ENCODE measurements around the gene EHBP1.

Gene EHBP1

DNA sequence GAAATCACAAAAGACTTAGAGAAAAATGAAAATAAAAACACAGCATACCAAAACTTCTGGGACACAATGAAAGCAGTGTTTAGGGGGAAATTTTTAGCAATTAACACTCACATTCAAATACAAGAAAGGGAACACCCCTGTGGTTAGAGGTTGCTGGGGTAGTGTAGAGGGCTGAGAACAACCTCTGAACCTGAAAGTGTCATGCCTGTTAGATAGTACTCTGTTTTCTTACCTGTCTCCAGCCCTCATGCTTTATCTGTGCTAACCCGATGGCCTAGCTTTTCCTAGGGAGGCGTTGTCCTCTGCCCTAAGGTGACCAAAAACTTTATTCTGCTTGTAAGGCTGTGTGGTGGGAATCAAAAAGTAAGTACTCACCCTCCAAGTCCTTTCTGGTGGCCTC is 222.5 kb downstream of the EHBP1 start:
- Histone ChIP-seq H3K9me3 (ENCODE audit: control insufficient read depth, insufficient read depth, low read depth, low read length) (no peaks in the 10 kb centered on the region), H3K36me3 (ENCODE audit: control insufficient read depth in 2 of 2, insufficient read depth in 1 of 2, low read length in 2 of 2) (no peaks in the 10 kb centered on the region), H3K4me1 (ENCODE audit: control insufficient read depth, insufficient read depth, low read length) (no peaks in the 10 kb centered on the region), H3K4me3 (ENCODE audit: low read depth, low read length) (no peak overlapping the region), H3K27ac (ENCODE audit: extremely low read depth, low read depth, low read length) (no peak overlapping the region)
- ChIA-PET POLR2A (no interaction called here), CTCF (no interaction called here)
- TF ChIP-seq ZNF214 (tag by site-specific recombination; IDR thresholded peaks at IDR 0.05; ENCODE audit: borderline replicate concordance) = no peak

DNA sequence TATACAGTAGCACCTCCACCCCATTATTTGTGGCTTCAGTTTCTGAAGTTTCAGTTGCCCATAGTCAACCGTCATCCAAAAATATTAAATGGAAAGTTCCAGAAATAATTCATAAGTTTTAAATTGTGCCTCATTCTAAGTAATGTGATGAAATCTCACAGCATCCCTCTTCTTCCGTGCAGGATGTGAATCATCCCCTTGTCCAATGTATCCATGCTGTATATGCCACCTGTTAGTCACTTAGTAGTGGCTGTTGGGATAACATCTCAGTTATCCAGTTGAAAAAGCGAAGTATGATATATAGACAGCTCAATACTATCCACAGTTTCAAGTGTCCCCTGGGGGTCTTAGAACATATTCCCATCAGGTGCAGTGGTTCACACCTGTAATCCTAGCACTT is 226.0 kb downstream of the EHBP1 start:
- CTCF ChIA-PET = no interaction called here
- Histone ChIP-seq H3K36me3 (ENCODE audit: control insufficient read depth in 2 of 2, insufficient read depth in 1 of 2, low read length in 2 of 2) (no peaks in the 10 kb centered on the region), H3K9me3 (ENCODE audit: control insufficient read depth, insufficient read depth, low read depth, low read length) (no peaks in the 10 kb centered on the region), H3K4me3 (ENCODE audit: low read depth, low read length) (no peak overlapping the region), H3K4me1 (ENCODE audit: control insufficient read depth, insufficient read depth, low read length) (no peaks in the 10 kb centered on the region), H3K27ac (ENCODE audit: extremely low read depth, low read depth, low read length) (no peak overlapping the region)
- POLR2A ChIA-PET = no interaction called here
- no peak for TF ChIP-seq HOXC10 (CRISPR knock-in tag; IDR thresholded peaks at IDR 0.05)
- TF ChIP-seq OVOL3 (tag by site-specific recombination; IDR thresholded peaks at IDR 0.05) = no peak
- TF ChIP-seq SCRT1 (tag by site-specific recombination; IDR thresholded peaks at IDR 0.05; ENCODE audit: borderline replicate concordance) = no peak
- TF ChIP-seq FEZF1 (tag by site-specific recombination; IDR thresholded peaks at IDR 0.05) = no peak
- TF ChIP-seq EGR2 (tag by site-specific recombination; IDR thresholded peaks at IDR 0.05; ENCODE audit: low read depth) = no peak
- TF ChIP-seq, protein P1, sequence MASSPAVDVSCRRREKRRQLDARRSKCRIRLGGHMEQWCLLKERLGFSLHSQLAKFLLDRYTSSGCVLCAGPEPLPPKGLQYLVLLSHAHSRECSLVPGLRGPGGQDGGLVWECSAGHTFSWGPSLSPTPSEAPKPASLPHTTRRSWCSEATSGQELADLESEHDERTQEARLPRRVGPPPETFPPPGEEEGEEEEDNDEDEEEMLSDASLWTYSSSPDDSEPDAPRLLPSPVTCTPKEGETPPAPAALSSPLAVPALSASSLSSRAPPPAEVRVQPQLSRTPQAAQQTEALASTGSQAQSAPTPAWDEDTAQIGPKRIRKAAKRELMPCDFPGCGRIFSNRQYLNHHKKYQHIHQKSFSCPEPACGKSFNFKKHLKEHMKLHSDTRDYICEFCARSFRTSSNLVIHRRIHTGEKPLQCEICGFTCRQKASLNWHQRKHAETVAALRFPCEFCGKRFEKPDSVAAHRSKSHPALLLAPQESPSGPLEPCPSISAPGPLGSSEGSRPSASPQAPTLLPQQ (tag by site-specific recombination; IDR thresholded peaks at IDR 0.05) = no peak
- no peak for TF ChIP-seq ZNF677 (tag by site-specific recombination; IDR thresholded peaks at IDR 0.05)
- TF ChIP-seq SP2 (tag by site-specific recombination; IDR thresholded peaks at IDR 0.05) = no peak
- no peak for TF ChIP-seq ZSCAN23 (tag by site-specific recombination; IDR thresholded peaks at IDR 0.05)
- no peak for TF ChIP-seq GLI4 (tag by site-specific recombination; IDR thresholded peaks at IDR 0.05)
- no peak for TF ChIP-seq ZNF221 (tag by site-specific recombination; IDR thresholded peaks at IDR 0.05; ENCODE audit: borderline replicate concordance)
- TF ChIP-seq, protein P2, sequence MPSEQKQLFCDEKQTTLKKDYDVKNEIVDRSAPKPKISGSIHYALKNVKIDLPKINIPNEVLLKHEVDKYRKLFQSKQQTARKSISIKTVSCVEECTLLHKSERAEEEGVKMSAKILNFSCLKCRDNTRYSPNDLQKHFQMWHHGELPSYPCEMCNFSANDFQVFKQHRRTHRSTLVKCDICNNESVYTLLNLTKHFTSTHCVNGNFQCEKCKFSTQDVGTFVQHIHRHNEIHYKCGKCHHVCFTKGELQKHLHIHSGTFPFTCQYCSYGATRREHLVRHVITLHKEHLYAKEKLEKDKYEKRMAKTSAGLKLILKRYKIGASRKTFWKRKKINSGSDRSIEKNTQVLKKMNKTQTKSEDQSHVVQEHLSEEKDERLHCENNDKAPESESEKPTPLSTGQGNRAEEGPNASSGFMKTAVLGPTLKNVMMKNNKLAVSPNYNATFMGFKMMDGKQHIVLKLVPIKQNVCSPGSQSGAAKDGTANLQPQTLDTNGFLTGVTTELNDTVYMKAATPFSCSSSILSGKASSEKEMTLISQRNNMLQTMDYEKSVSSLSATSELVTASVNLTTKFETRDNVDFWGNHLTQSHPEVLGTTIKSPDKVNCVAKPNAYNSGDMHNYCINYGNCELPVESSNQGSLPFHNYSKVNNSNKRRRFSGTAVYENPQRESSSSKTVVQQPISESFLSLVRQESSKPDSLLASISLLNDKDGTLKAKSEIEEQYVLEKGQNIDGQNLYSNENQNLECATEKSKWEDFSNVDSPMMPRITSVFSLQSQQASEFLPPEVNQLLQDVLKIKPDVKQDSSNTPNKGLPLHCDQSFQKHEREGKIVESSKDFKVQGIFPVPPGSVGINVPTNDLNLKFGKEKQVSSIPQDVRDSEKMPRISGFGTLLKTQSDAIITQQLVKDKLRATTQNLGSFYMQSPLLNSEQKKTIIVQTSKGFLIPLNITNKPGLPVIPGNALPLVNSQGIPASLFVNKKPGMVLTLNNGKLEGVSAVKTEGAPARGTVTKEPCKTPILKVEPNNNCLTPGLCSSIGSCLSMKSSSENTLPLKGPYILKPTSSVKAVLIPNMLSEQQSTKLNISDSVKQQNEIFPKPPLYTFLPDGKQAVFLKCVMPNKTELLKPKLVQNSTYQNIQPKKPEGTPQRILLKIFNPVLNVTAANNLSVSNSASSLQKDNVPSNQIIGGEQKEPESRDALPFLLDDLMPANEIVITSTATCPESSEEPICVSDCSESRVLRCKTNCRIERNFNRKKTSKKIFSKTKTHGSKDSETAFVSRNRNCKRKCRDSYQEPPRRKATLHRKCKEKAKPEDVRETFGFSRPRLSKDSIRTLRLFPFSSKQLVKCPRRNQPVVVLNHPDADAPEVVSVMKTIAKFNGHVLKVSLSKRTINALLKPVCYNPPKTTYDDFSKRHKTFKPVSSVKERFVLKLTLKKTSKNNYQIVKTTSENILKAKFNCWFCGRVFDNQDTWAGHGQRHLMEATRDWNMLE (tag by site-specific recombination; conservative IDR thresholded peaks at IDR 0.05; ENCODE audit: low read depth) = no peak
- no peak for TF ChIP-seq ZSCAN16 (tag by site-specific recombination; IDR thresholded peaks at IDR 0.05)
- no peak for TF ChIP-seq ZNF121 (tag by site-specific recombination; IDR thresholded peaks at IDR 0.05)
- no peak for TF ChIP-seq ZNF426 (tag by site-specific recombination; IDR thresholded peaks at IDR 0.05)
- no peak for TF ChIP-seq SP3 (tag by site-specific recombination; IDR thresholded peaks at IDR 0.05)
- TF ChIP-seq ZNF132 (tag by site-specific recombination; IDR thresholded peaks at IDR 0.05; ENCODE audit: borderline replicate concordance) = no peak
- TF ChIP-seq ZNF621 (tag by site-specific recombination; IDR thresholded peaks at IDR 0.05) = no peak
- TF ChIP-seq HOXA7 (CRISPR knock-in tag; IDR thresholded peaks at IDR 0.05; ENCODE audit: borderline replicate concordance) = no peak
- TF ChIP-seq KLF10 (tag by site-specific recombination; IDR thresholded peaks at IDR 0.05) = no peak
